Spinal cord (tissue), 10 donors: ENCODE data around the gene GRID2IP. TPM values are rescaled to one million over a fixed set of nuclear protein-coding genes. Genes with fewer than 3 reads are reported as not detected.
"Not testable (repeated sequence)": the region's sequence is repeated elsewhere in the genome, so short reads cannot be mapped to it uniquely, and the experiment has no call there.

ENCODE experiments used
- DNase-seq, 6 donors: peaks; one replicate each; pipeline versions ENCODE4 v3.0.0 to v3.0.0-alpha.2; 2013 to 2015; ENCODE audit warnings: low spot score in 6 of 6, low read depth in 4 of 6
- H3K27ac ChIP-seq: one replicate; pipeline ENCODE4 v1.5.1; 2013; ENCODE audit warnings: low read depth, low read length, control low read depth
- H3K27me3 ChIP-seq: one replicate; pipeline ENCODE4 v1.6.1; 2013; ENCODE audit warnings: low read length; ENCODE audit not compliant: control insufficient read depth, insufficient read depth
- H3K36me3 ChIP-seq: one replicate; pipeline ENCODE4 v1.6.1; 2013; ENCODE audit warnings: low read length; ENCODE audit not compliant: control insufficient read depth, insufficient read depth
- H3K4me1 ChIP-seq: one replicate; pipeline ENCODE4 v1.6.1; 2013; ENCODE audit warnings: low read length; ENCODE audit not compliant: control insufficient read depth, insufficient read depth
- H3K4me3 ChIP-seq: one replicate; pipeline ENCODE4 v1.5.1; 2013; ENCODE audit warnings: low read depth, low read length, control low read depth
- H3K9me3 ChIP-seq: one replicate; pipeline ENCODE4 v1.6.1; 2013; ENCODE audit warnings: low read length; ENCODE audit not compliant: control insufficient read depth, insufficient read depth
- WGBS: methylation state at CpG from one replicate; pipeline ENCODE4 v1.1.5; 2013; ENCODE audit warnings: missing lambda C conversion rate; ENCODE audit not compliant: insufficient coverage; 5-methylcytosine and 5-hydroxymethylcytosine counted together
- long read RNA-seq, 4 donors: transcript quantifications; one replicate each; lab custom pipeline, GENCODE V29; 2026
- polyA plus RNA-seq, 2 donors: library from polyadenylated mRNA; unstranded; fragments of 120-200 nt; gene quantifications; one replicate each; pipeline ENCODE4 v1.2.1, GENCODE V29; 2013; ENCODE audit not compliant: insufficient read length in 2 of 2
- total RNA-seq, 2 donors: library from RNA; depleted of rRNA in 1 of 2; stranded (reverse); fragments of 120-200 nt in 1 of 2; fragments of >200 nt in 1 of 2; gene quantifications; one replicate each; pipeline versions ENCODE4 v1.2.3 to v1.2.4, GENCODE V29; 2013 to 2014
- donor health status: healthy.

GRID2IP gene
- total RNA-seq (under 1 TPM; 0.30 to 0.39 TPM), polyA plus RNA-seq (1 to 10 TPM in 1 of 2 donors, under 1 TPM in 1; 0.36 to 1.2 TPM)
- long read RNA-seq, donor 1 = 0 reads
- long read RNA-seq, donor 2 = 0 reads
- long read RNA-seq, donor 3 = 0 reads
- long read RNA-seq, donor 4 = 0 reads

DNA sequence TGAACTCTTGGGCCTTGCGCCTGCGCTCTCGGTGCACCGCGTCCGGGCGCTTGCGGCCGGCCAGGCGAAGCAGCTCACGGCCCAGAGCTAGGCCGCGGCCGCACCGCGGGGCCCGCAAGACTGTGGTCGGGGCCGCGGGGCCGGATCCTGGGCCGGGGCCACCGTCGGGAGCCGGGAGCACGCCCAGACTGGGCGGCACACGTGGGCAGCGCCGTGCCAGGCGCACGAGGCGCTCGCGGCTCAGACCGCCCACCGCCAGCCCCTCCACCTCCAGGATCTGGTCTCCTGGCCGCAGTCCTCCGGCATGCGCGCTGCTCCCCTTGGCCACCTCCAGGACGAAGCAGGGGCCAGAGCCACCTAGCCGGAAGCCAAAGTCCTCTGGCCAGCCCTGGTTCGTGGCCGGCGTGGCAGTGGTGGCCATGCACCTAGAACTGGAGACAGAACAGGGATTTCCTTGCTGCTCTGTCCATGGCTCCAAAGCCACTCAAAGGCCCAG is at the start of gene GRID2IP:
GRID2IP (minus strand) TSS at position 446 of the 496 bp plus-strand sequence; CDS start at position 421, 25 bp downstream.
- Histone ChIP-seq H3K36me3 (no peaks in the 10 kb centered on the region), H3K27me3 (no peaks in the 10 kb centered on the region), H3K9me3 (no peaks in the 10 kb centered on the region), H3K4me1 (no peaks in the 10 kb centered on the region), H3K27ac (no peak within 1 kb of the TSS), H3K4me3 (no peak within 1 kb of the TSS)
- 58% methylated on average over 46 of the region's 46 CpGs for WGBS
- DNase-seq = no peak

GRCh38 chr7:6600093-6600492 is 48.8 kb upstream of the GRID2IP start:
- no peaks in the 10 kb centered on the region for H3K27me3 ChIP-seq
- no peak overlapping the region for H3K27ac ChIP-seq
- H3K9me3 ChIP-seq = no peaks in the 10 kb centered on the region
- DNase-seq = no peak
- no peaks in the 10 kb centered on the region for H3K4me1 ChIP-seq
- H3K4me3 ChIP-seq = no peak overlapping the region
- H3K36me3 ChIP-seq = peaks cover 99% of the 10 kb centered on the region
- WGBS = 91% methylated on average over 15 of the region's 15 CpGs

- H3K4me1 ChIP-seq = peaks cover 23% of the 10 kb centered on the region
- DNase-seq = no peak
- WGBS = 0% methylated on average over 2 of the region's 10 CpGs
- peaks cover 66% of the 10 kb centered on the region for H3K36me3 ChIP-seq
- H3K4me3 ChIP-seq = peak overlapping the region; percentile 60
- no peaks in the 10 kb centered on the region for H3K27me3 ChIP-seq
- H3K9me3 ChIP-seq = no peaks in the 10 kb centered on the region
- H3K27ac ChIP-seq = peak overlapping the region; percentile 33
Observed at GRCh38 chr7:6590645-6591110, 39.4 kb upstream of the GRID2IP start.

- peaks cover 65% of the 10 kb centered on the region for H3K36me3 ChIP-seq
Observed at GRCh38 chr7:6589829-6590644, 38.8 kb upstream of the GRID2IP start, which contains the start of gene INTS15. TSS of gene INTS15 (plus strand) at chr7:6590021. CDS start at chr7:6590284, 263 bp downstream.

DNA sequence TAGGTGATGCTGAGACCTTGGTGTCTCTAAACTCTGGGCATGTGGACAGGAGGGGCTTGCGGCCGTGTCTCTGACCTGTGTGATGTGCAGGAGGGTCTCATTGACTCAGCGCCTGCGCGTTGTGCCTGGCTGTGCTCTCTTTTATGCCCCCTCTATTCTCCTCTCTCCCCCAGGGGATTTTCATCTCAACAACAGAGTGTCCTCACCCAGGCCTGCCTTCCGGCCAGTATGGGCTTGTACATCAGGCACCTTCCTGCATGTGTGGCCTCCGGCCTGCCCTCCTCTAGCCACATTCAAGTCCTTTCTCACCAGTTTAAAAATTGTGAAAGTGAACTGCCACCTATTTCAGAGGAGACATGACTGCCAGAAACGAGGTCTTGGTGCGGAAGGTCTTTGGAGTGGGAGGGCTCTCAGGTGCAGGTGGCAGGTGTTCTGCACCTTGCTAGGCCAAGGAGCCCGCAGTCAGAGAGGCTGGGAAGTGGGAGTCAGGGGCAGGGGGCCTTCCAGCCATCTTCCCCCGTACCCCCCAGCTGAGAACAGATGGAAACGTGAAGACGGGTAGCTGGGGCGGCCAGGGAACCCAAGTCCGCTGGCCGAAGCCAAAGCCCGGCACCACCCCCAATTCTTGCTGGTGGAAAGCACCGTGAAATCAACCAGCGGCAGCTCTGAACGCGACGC is 38.0 kb upstream of the GRID2IP start:
- Histone ChIP-seq H3K27ac (no peak overlapping the region), H3K27me3 (no peaks in the 10 kb centered on the region), H3K36me3 (peaks cover 64% of the 10 kb centered on the region), H3K9me3 (no peaks in the 10 kb centered on the region), H3K4me1 (peaks cover 23% of the 10 kb centered on the region), H3K4me3 (peak overlapping the region; percentile 21)
- DNase-seq = no peak
- WGBS = 46% methylated on average over 18 of the region's 22 CpGs

More at GRCh38 chr7:6589829-6590644, 38.8 kb upstream of the GRID2IP start, which contains the start of gene INTS15:
- Histone ChIP-seq H3K9me3 (no peaks in the 10 kb centered on the region), H3K27me3 (no peaks in the 10 kb centered on the region), H3K4me3 (peak within 1 kb of the TSS; percentile 60), H3K27ac (peak within 1 kb of the TSS; percentile 33), H3K4me1 (peaks cover 23% of the 10 kb centered on the region)
- under 1% methylated on average over 107 of the region's 107 CpGs for WGBS
- DNase-seq = peak; percentile 57 to 94 (median 68)

DNA sequence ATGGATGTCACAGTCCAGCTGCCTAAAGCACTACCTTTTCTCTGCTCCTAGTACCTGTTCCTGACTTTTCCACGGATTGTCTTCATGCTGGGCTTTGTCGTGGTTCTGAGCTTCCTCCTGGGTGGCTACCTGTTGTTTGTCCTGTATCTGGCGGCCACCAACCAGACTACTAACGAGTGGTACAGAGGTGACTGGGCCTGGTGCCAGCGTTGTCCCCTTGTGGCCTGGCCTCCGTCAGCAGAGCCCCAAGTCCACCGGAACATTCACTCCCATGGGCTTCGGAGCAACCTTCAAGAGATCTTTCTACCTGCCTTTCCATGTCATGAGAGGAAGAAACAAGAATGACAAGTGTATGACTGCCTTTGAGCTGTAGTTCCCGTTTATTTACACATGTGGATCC is 37.3 kb upstream of the GRID2IP start:
- Histone ChIP-seq H3K36me3 (peaks cover 60% of the 10 kb centered on the region), H3K27me3 (no peaks in the 10 kb centered on the region), H3K27ac (no peak overlapping the region), H3K4me3 (no peak overlapping the region), H3K4me1 (peaks cover 23% of the 10 kb centered on the region), H3K9me3 (no peaks in the 10 kb centered on the region)
- DNase-seq = no peak
- WGBS = 89% methylated on average over 8 of the region's 9 CpGs

DNA sequence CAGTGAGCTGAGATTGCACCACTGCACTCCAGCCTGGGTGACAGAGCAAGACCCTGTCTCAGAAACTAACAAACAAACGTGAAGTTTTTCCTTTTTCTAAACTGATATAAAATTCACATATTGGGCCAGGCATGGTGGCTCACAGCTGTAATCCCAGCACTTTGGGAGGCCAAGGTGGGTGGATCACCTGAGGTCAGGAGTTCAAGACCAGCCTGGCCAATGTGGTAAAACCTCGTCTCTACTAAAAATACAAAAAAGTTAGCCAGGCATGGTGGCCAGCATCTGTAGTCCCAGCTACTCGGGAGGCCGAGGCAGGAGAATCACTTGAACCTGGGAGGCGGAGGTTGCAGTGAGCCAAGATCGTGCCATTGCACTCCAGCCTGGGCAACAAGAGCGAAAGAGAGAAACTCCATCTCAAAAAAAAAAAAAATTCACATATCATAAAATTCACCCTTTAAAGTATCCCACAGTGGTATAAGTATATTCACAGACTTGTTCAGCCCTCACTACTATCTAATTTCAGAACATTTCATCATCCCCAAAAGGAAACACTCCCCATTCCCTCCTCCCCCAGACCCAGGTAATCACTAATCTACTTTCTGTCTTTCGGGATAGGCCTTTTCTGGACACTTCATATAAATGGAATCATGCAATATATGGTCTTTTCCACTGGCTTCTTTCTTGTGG is 34.6 kb upstream of the GRID2IP start:
- not testable (repeated sequence) for H3K27ac ChIP-seq, H3K9me3 ChIP-seq, H3K27me3 ChIP-seq, H3K4me3 ChIP-seq, DNase-seq
- WGBS = 95% methylated on average over 3 of the region's 8 CpGs
- H3K36me3 ChIP-seq = peaks cover 61% of the 10 kb centered on the region
- peaks cover 14% of the 10 kb centered on the region for H3K4me1 ChIP-seq

DNA sequence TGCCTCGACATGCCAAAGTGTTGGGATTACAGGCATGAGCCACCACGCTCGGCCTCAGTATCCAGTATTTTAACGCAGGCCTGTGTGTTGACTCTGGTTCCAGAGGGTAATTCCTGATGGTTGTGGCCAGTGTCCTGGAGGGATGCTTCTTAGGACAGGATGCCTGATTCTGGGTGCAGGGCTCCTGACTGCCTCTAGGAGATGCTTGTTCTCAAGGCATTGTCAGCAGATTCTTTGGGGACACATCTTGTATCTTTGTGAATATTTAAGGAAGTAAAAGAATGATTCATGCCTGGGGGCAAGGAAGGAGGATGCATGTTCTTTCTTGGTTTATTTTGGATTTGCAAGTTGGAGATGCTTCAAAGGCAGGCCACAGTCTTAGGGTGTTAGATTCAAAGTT is 28.2 kb upstream of the GRID2IP start:
- no peaks in the 10 kb centered on the region for H3K27me3 ChIP-seq
- H3K27ac ChIP-seq = no peak overlapping the region
- no peaks in the 10 kb centered on the region for H3K9me3 ChIP-seq
- H3K4me3 ChIP-seq = no peak overlapping the region
- peaks cover 41% of the 10 kb centered on the region for H3K36me3 ChIP-seq
- WGBS = 97% methylated on average over 4 of the region's 4 CpGs
- peaks cover 16% of the 10 kb centered on the region for H3K4me1 ChIP-seq
- DNase-seq = no peak
